CD4-positive, alpha-beta T cell treated with Interleukin-2 at 100 ng/mL for 4 hours (primary cell): ENCODE measurements around the gene HMGN5.

Experiments
- DNase-seq: peaks from one replicate; pipeline ENCODE4 v3.0.0-alpha.2; 2020; ENCODE audit warnings: low spot score

The HMGN5 gene

GRCh38 chrX:81201671-81202455, at the start of gene HMGN5, which contains the start of gene SH3BGRL:
HMGN5 (minus strand) TSS chrX:81201913; CDS start chrX:81121549, 80,364 bp downstream.
SH3BGRL (plus strand) TSS chrX:81202102; CDS start chrX:81202201, 99 bp downstream.
- peak; percentile 67 for DNase-seq

GRCh38 chrX:81241753-81242152, 40.0 kb upstream of the HMGN5 start:
- DNase-seq, result no peak

- DNase-seq, result no peak
These were observed 39.1 kb upstream of the HMGN5 start for GRCh38 chrX:81240701-81241331.

GRCh38 chrX:81238166-81238565, 36.5 kb upstream of the HMGN5 start:
- no peak for DNase-seq

- DNase-seq, result no peak
These were observed 35.8 kb upstream of the HMGN5 start for GRCh38 chrX:81237516-81237915.

GRCh38 chrX:81232218-81232617, 30.5 kb upstream of the HMGN5 start:
- no peak for DNase-seq

- no peak for DNase-seq
These were observed 29.8 kb upstream of the HMGN5 start for GRCh38 chrX:81231476-81231875.

- no peak for DNase-seq
These were observed 28.2 kb upstream of the HMGN5 start for GRCh38 chrX:81229901-81230300.

- no peak for DNase-seq
These were observed 27.5 kb upstream of the HMGN5 start for GRCh38 chrX:81229229-81229628.

- no peak for DNase-seq
These were observed 14.0 kb upstream of the HMGN5 start for GRCh38 chrX:81215685-81216084.

GRCh38 chrX:81208916-81209315, 7.2 kb upstream of the HMGN5 start:
- no peak for DNase-seq

GRCh38 chrX:81206476-81206875, 4.8 kb upstream of the HMGN5 start:
- DNase-seq, result no peak

- DNase-seq, result no peak
These were observed 3.8 kb upstream of the HMGN5 start for GRCh38 chrX:81205551-81205950.

- DNase-seq, result no peak
These were observed 1.2 kb upstream of the HMGN5 start for GRCh38 chrX:81202943-81203342.

- DNase-seq, result no peak
These were observed 725 bp upstream of the HMGN5 start for GRCh38 chrX:81202456-81202819.

- DNase-seq, result no peak
These were observed 642 bp downstream of the HMGN5 start for GRCh38 chrX:81201071-81201470.

GRCh38 chrX:81195712-81196111, 6.0 kb downstream of the HMGN5 start:
- peak; percentile 71 for DNase-seq

- DNase-seq, result no peak
These were observed 6.5 kb downstream of the HMGN5 start for GRCh38 chrX:81195259-81195658.

- DNase-seq, result peak; percentile 5
These were observed 27.4 kb downstream of the HMGN5 start for GRCh38 chrX:81174286-81174685.

GRCh38 chrX:81168391-81168790, 33.3 kb downstream of the HMGN5 start:
- no peak for DNase-seq

GRCh38 chrX:81121513-81122363, 80.0 kb downstream of the HMGN5 start:
- peak; percentile 92 for DNase-seq

GRCh38 chrX:81120936-81121371, 80.8 kb downstream of the HMGN5 start:
- peak; percentile 35 for DNase-seq
